ENCODE data around the gene PPP1R9B.

- TF ChIP-seq EZH2 (IDR thresholded peaks at IDR 0.05; ENCODE audit: borderline replicate concordance, low read depth, low read length, severe bottlenecking) (no peak), CTCF (IDR thresholded peaks at IDR 0.05; ENCODE audit: borderline replicate concordance, extremely low read depth, low read length, poor library complexity, severe bottlenecking) (no peak)
Measured at GRCh38 chr17:50112694-50113093, 37.8 kb downstream of the PPP1R9B start.
